Activated CD4-positive, CD25-positive, alpha-beta regulatory T cell treated with anti-CD3 and anti-CD28 coated beads, Interleukin-2, amount 50 U/mL, for 16 hours (primary cell): ENCODE data around the gene TMEM72.

Experiments
- DNase-seq: peaks from one replicate; pipeline ENCODE4 v3.0.0-alpha.2; 2020; ENCODE audit warnings: low read depth, low spot score

TMEM72 gene

DNA sequence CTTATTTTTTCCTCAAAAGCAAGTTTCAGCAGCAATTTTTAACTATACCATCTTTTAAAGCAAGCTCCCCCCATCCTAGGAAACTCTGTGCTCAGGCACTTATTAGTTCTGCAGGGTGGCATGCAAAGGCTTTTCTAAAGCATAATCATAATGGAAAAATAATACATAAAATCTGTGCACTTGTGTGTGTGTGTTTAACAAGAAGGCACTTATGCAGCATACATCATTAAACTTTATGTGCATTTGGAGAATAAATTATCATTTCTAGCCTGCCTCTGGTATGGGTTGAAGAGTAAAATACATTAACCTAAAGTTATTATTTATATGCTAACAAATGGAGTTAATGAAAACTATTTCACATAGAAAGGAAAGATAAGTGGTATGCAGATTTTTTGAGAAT lies 42.9 kb downstream of the TMEM72 start:
- DNase-seq, result no peak

DNA sequence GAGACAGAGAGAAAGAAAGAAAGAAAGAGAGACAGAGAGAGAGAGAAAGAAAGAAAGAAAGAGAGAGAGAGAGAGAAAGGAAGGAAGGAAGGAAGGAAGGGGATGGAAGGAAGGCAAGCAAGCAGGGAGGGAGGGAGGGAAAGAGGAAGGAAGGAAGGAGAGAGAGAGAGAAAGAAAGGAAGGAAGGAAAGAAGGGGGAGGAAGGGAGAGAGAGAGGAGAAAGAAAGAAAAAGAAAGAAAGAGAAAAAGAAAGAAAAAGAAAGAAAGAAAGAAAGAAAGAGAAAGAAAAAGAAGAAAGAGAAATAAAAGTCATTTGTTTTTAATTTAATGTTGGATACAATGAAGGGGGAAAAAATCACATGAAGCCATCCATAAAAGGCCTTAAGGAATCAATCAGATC lies 43.8 kb downstream of the TMEM72 start:
- DNase-seq, result no peak

DNA sequence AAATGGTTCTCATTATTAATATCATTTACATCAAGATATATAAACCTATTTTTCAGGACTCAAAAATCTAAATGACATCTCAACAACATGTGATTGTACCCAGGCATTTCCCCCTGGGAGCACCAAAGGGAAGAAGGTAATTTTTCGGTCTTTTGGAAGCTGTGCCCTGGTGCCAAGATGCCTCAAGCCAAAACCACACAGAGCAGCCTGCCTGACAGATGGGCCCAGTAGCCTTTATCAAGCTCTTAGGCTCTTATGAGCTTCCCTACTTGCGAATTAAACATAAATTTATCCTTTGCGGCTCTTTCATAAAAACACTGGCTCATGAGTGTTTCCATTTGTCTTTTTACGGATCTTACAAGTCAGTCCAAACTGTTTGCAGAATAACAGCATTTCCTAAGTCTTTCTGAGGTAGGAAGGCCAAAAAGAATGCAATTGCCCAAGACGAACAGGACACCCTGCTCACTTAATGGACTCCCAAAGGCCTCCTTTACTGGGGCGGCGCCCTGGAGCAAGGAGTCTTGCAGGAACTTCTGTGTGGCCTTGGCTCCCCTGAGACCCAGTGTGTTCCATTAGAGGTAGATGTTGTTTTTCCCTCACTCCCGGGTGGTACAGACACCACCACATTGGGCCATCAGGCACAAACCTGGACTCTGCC lies 44.4 kb downstream of the TMEM72 start:
- no peak for DNase-seq

DNA sequence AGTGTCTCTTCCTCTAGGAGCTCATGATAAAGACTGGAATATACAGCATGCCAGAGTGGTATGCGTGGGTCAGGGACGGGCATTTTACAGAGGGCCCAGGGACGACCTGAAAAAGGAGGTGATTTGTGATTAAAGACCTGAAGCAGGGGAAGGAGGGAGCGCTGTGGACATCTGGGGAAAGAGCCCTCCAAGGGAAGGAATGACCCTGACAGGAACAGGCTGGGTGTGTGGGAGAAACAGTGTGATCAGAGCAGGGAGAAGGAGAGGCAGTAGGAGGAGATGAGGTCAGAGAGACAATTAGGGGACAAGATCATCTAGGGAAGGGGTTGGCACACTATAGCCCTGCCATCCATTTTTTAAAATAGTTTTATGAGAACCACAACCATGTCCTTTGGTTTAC lies 45.1 kb downstream of the TMEM72 start:
- no peak for DNase-seq

DNA sequence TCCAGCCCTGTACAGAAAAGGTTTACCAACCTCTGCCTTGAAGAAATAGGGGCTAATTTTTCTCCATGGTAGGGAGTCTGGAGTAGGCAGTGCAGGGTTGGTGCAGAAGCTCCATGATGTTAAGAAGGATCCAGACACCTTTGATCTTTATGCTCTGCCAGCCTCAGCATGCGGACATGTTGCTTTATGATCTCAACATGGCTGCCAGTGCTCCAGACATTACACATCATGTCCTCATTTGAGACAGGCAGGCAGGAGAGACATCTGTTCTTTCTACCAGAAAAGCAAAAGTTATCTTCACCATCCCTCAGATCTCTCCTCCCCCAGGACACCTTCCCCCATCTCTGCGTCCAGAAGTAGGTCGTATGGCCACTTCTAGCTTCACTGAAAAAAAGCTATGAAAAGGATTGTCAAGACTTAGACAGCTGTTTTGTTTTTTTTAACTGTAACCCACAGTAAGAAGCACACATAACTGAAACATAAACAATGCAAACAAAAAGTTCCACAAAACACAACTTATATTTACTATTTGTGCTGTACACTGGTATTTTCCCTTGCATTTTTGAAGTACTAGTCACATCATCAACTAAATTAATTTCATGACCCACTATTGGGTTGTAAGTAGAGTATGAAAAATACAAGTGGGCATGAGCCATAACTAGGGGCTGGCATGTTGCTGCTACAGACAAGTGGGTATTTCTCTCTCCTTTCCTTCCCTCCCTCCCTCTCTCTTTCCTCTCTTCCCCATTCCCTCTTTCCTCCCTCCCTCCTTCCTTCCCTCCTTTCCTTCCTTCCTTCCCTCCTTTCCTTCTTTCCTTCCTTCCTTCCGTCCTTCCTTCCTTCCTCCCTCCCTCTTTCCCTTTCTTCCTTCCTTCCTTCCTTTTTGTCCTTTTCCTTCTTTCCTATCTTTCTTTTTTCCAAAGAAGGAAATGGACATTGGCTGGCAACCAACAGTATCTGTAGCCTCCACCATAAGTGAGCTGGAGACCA lies 45.9 kb downstream of the TMEM72 start:
- DNase-seq, result no peak

DNA sequence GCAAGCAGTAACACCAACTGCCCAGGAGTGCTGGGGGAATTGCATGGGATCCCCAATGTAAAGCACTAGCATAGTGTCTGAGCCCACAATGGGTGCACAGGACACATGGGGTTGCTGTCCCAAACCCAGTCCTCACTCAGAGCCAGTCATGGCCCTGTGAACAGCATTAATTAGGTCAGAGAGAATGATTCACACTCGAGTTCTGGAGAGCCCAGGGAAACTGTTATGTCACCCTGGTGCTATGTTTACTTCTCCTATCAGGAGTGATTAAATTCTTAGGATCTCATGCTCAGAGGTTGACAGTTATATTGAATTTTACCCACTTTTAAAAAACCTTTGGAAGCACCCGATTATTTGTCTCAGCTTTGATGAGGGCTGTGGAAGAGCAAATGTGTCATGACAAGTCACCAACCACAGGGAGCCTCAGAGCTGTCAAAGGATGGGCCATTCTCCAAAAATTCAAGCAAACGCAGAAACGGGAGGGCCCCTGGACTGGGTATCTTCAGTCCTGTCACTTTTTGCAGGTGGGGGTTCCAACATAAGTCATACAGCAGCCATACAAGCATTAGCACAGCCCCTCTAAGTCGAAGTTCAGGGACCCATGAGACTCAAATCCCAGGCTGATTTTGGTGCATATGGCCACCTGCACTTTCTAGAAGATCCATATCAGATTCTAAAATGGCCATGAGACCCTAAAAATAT lies 47.2 kb downstream of the TMEM72 start:
- DNase-seq, result no peak

DNA sequence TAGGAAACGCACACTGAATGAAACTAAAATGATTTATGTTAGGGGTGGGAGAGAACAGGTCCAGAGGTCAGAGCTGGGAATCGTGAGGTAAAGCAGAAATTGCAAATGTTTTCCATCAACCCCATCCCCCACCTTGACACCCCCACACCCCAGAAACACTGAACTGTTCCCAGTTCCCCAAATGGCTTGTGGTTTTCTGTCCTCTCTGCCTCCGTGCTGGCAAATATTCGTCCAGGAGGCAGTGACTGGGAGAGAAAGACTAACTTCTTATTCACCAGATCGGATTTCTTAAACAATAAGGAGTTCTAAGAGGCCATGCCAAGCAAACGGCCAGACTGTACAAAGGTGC lies 47.7 kb downstream of the TMEM72 start:
- no peak for DNase-seq

DNA sequence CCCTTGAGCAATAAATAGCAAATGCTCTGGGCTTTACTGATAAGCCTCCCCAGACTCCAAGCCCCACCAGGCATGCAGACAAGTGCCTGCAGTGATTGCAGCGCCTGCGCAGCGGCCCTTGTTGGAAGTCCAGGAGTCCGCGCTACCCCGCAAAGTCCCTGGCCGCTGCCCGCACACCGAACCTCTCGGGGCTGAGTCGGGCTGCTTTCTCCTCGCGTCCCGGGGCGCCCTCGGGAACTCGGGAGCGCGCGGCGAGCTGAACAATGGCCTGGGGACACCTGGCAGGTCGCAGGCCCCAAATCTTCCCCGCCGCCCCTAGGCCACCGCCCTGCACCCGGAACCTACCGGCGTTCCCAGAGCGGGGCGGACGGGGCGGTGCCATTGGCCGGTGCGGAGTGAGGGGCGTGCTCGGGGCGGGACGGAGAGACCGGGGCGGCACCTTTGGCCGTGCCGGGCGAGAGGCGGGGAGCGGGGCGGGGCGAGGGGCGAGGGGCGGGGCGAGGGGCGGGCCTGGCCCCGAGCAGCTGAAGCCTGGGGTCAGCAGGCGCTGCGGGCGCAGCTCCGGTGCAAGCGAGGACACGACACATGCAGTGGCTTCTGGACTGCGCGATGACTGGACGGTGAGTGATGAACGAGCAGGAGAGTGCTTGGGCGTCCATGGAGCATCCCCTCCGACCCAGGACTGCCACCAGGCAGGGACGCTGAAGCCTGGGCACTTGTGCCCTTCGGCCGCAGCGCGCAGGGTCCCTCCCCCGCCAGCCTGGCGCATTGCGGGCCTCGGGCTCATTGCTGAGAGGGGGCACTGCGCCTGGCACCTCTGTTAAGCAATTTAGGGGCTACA lies 48.3 kb downstream of the TMEM72 start, which contains the start of gene RASSF4:
RASSF4 (plus strand) TSS at position 556 of the 841 bp plus-strand sequence. CDS start 10,401 bp downstream, outside the sequence.
- peak; percentile 80 for DNase-seq

DNA sequence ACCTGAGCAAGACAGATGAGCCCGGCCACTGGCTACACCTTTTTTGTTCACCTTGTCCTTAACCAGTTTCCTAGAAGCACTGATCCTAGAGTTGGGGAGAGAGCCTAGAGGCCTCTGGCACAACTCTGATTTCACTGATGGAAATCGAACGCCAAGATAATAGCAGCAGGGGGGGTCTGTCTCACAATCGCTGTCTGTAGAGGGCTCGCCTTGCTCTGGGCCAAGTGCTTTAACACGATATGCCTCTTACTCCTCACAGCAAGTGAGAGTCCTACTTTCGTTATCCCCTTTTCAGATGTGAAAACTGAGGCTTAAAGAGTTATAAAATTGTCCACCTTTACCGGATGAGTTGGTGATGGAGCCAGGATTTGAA lies 48.9 kb downstream of the TMEM72 start:
- DNase-seq, result no peak

DNA sequence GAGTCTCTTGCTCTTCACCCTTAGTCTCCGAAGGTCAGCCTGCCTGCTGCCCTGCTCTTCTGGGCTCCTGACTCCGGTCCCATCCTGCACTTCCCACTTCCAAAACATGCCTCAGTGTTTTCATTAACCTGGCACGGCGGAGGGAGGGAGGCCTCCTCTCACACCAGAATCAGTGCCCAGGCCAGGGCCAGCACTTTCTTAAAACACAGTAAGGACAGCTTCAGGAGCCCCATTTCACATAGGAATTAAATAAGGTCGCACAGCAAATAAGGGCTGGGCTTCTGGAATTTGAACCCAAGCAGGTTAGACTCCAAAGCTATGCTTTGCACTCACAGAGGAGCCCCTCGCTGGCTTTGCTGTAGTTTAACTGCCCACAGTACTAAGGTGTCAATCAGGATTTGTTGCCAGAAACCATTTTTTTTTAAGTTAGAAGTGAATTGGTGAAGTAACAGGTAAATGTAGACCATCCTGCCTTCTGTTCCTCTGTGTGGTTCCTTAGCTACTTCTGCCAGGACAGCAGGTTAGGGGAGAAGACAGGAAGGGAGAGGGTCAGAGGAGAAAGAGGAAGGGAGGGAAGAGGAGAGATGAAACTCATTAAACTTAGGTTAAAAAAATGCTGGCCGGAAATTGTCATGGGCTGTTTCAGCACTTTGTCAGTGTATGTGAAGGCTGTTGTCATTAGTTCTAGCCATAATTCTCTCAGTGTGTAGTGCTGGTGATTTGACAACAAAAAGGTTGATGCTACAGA lies 49.5 kb downstream of the TMEM72 start:
- no peak for DNase-seq

DNA sequence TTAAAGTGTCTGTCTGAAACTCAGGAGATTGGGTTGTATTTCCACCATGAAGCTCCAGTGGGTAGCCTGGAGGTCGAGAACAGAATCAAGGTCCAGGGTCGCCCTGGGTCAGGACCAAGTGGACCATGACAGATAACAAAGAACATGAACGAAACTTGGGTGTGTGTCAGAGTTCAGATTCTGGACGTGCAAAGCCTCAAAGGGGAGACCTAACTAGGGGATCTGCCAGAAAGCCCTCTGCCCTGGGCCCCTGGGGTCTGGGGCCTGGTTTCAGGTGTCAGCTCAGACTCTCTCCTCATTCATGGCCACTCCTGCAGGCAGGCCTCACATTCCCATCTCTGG lies 50.1 kb downstream of the TMEM72 start:
- no peak for DNase-seq

DNA sequence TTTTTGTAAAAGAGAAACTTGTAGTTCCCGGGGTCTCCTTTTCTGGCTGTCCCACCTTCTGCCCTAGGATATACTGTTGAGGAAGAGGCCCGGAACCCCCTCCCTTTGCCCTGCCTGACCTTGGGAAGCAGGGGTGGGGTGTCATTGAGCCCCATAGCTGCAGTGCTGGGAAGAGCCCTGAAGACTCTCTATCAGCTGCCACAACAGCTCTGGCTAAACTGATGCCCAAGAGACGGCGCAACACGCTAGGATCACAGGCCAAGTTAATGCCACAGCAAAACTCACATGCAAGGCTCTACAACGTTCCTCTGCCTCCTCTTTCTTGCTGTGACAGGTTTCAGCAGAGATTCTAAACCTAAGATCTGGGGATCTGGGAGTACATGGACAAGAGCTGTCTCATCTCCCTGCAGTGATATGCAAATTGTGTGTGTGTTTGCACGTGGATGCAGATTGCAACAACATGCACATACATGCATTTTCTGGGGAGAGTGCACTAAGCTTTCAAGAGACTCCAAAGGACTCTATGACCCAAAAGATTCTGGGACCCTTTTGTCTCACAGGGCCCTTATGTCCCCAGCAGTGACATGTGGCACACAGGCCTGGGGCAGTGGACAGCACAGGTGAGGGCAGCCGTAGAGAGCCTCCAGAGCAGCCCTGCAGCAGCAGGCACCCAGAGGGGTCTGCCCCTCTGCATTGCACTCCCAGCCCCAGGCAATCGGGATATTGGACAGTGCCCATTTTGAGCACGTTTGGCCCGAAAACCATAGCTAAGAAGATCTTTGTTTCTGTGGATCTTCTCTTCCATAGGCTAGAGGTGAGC lies 51.0 kb downstream of the TMEM72 start:
- no peak for DNase-seq

DNA sequence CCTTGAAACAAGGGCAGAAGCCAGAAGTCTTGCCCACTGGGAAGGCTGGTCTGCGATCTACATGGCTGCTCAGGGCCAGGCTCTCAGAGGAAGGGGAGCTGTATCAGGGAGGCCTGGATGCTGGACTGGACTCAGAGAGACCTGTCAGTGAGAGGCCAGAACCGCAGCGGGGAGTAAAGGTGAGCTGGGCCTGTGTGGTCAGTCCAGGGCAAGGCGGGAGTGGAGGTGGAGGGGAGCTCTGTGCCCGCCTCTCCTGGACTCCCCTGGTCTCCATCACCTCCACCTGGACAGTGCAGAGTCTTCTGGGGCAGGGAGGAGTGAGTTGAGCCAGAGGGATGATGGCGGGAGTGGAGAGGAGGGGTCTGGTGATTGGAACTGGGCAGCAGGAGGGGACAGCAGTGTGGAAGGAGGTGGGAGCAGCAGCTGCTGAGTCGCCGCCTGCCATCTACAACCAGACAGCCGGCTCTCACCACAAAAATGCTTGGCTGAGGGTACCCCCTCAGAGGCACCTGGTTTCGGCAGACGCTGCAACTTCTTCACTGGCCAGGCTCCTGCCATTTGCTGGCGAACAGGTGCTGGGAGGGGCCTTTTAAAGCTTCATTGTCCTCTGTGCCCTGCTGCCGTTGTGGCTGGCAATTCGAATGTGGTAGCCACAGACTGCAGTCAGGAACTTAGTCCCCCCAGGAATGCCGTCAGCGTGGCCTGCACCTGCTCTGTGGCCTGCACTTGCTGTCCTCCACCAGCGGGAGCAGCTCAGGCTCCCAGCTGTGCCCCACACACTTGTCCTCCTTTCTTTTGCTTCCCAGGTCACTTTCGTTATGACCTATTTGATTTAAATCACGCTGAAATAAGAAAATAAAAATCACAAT lies 52.0 kb downstream of the TMEM72 start:
- DNase-seq, result no peak

DNA sequence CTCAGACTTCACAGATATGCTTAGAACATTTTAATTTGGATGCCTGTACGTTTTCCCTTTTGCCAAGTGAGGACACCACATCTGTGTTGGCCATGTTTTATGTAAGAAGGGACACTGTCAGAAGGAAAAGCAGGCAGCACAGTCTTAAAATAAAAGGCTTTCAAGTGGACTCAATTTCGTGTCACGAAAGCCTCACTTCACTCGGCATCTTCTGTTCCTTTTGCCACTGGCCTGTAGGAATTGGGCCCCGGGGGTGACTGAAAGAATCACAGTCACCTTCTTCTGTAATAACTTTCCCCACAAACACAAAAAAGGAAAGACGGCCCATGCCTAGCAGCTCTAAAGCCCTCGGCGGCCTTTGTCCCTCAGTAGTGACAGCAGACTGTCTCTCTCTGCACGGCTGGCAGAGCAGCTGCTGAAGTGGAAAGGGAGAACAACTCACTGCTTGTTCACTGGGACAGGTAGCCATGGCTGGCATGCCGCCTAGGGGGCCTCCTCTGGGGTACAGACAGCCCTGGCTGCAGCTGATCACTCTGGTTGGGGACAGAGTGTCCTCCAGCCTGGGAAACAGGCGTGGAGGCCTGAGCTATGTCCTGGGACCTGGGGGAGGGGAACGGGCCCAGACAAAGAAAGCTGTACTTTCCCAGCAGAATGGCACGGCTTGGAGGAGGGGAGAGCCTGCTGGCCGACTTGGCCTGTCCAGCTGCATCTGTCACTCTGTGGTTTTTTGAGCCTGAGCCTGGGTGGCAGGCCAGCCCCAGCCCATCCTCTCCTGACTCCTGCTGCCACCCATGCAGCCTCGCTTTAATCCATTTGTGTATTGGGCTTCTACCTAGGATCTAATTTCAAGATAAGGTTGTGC lies 52.9 kb downstream of the TMEM72 start:
- no peak for DNase-seq

DNA sequence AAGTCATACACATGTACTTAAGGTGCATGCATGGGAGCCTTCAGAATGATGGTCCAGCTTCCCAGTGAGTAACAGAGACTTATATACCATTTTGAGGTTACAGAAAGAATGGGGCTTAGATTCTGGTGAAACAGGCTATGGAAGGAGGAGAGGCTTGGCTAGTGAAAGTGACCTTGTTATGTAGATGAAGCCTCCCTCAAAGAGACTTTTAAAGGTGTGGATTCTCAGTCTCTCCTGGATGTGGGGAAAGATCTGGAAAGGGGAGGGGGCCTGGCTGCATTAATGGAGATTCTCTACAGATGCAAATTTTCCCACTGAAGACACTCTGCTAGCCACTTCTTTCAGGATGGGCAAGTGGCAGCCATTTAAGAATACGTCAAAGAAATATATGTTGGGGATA lies 54.0 kb downstream of the TMEM72 start:
- no peak for DNase-seq

DNA sequence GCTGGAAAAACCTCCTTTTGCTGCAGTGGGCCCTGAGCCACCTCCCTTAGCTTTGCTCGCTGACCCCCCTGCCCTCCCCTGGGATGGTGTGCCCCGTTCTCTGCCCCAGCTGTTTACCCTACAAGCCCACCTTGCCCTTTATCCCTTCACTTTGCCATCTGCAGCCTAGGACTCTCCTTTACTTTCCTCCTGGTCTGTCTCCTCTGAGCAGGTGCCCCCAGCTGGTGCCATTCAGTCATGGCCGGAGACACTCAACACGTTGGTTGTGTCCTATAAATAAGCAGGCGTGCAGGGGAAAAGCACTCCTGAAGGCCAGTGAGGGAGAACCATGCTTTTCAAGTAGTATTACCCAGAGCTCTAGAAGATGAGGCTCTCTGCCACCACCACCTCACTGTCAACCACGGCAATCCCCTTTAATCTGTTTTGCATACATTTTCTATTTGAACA lies 54.5 kb downstream of the TMEM72 start:
- DNase-seq, result no peak

DNA sequence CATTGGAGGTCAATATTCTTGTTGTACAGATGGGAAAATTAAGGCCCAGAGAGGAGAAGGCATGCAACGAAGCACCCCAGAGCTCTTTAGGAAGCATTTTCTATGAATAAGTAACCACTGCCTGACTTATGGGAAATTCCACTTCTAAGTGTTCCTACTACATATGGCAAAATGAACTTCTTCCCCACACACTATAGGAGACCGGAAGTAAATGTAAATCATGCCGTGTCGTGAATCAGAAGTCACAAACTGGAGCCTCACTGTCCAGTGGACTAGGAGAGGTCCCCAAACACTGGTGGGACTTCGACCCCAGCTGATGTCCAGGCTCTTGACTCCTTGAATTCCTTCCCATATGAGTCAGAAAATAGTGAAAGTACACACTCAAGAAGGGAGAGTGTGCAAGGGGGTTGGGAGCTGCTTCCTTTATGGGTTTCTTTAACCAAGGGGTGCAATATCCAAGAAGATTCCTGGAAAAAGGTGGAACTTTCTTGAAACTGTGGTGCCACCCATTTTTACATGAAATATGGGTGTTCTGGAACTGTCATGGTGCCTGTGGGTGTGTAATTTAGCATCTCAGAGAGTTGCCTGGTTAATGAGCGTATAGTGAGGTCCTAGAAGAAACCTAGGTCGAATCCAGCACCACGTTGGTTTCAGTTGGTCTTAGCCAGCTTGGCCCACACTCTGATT lies 55.1 kb downstream of the TMEM72 start:
- DNase-seq, result no peak
